Measurements from ENCODE around the gene SLC25A3.
"Not testable (repeated sequence)": the region's sequence is repeated elsewhere in the genome, so short reads cannot be mapped to it uniquely, and the experiment has no call there.

Gene SLC25A3

DNA sequence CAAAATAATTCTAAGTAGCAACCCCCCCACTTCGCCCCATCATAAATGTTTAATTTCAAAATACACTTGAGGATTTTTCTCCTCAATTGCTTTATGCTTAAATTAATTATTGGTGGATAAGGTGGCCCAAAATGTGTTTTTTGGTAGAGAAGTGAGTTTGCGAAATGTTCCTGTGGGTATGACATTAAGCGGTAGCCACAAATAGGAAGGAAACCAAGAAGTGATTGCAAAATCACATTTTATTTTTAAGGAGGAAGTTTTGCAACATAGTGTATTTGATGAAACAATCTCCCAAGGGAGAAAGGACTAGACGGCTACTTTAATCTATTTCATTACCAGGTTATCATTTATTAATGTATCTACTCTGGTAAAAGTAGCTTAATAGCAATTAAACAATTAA is 25.5 kb downstream of the SLC25A3 start:
- Mint-ChIP-seq H3K9me3 (peaks cover 5% of the 10 kb centered on the region), H3K27ac (no peak overlapping the region), H3K36me3 (ENCODE audit: low read depth) (peaks cover 8% of the 10 kb centered on the region), H3K4me1 (no peaks in the 10 kb centered on the region), H3K4me3 (no peak overlapping the region), H3K27me3 (ENCODE audit: low read depth) (no peaks in the 10 kb centered on the region)
- no peak for TF ChIP-seq CTCF (IDR thresholded peaks at IDR 0.05; ENCODE audit: unreplicated experiment in 3 of 3)

DNA sequence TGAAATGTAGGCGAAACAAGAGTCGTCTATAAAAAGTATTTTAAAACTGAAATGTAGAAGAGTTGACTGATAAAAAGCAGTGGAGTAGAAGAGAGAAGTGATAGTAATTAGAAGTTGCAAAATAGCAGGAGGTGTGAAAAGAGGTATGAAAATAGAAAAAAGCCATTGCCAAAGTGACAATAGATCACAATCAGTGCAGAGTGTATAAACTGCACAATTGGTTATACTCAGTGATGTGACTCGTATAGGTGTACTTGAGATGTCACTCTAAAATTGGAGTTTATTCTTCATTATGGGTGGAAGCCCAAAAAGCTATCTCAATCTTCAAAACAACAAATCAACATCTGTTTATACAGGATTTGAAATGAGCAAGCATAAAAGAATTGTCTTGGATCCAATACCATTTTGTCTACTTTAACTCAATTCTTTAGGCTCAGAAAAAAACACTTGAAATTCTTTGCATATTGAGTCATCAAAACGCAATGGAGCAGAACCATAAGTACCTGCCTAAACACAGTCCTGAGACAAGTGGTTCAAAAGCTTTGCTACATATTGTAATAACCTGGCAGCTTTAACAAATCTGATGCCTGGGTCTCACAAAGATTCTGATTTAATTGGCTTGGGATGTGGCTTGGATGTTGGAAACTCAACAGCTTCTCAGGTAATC is 42.3 kb downstream of the SLC25A3 start:
- Mint-ChIP-seq H3K36me3 (ENCODE audit: low read depth) (peaks cover 9% of the 10 kb centered on the region), H3K4me3 (no peak overlapping the region), H3K27ac (peak overlapping the region in 1 of 3 experiments; percentile 37), H3K4me1 (no peaks in the 10 kb centered on the region), H3K9me3 (no peaks in the 10 kb centered on the region), H3K27me3 (ENCODE audit: low read depth) (no peaks in the 10 kb centered on the region)
- TF ChIP-seq CTCF (IDR thresholded peaks at IDR 0.05; ENCODE audit: unreplicated experiment in 3 of 3) = no peak

- Mint-ChIP-seq H3K4me3 (no peak overlapping the region), H3K4me1 (no peaks in the 10 kb centered on the region), H3K36me3 (ENCODE audit: low read depth) (peaks cover 9% of the 10 kb centered on the region), H3K9me3 (no peaks in the 10 kb centered on the region), H3K27ac (no peak overlapping the region), H3K27me3 (ENCODE audit: low read depth) (no peaks in the 10 kb centered on the region)
- no peak for TF ChIP-seq CTCF (IDR thresholded peaks at IDR 0.05; ENCODE audit: unreplicated experiment in 3 of 3)
Measured at GRCh38 chr12:98637068-98637467, 43.6 kb downstream of the SLC25A3 start.

- Mint-ChIP-seq H3K27ac (no peak overlapping the region), H3K4me1 (no peaks in the 10 kb centered on the region), H3K4me3 (no peak overlapping the region), H3K9me3 (no peaks in the 10 kb centered on the region), H3K36me3 (ENCODE audit: low read depth) (peaks cover 5% of the 10 kb centered on the region), H3K27me3 (ENCODE audit: low read depth) (no peaks in the 10 kb centered on the region)
- TF ChIP-seq CTCF (IDR thresholded peaks at IDR 0.05; ENCODE audit: unreplicated experiment in 3 of 3) = no peak
Measured at GRCh38 chr12:98638009-98638408, 44.5 kb downstream of the SLC25A3 start.

GRCh38 chr12:98639491-98639890 is 46.0 kb downstream of the SLC25A3 start:
- Mint-ChIP-seq H3K27me3 (ENCODE audit: low read depth) (no peaks in the 10 kb centered on the region), H3K4me3 (no peak overlapping the region), H3K27ac (no peak overlapping the region), H3K4me1 (peaks cover 5% of the 10 kb centered on the region), H3K36me3 (ENCODE audit: low read depth) (peaks cover 3% of the 10 kb centered on the region), H3K9me3 (no peaks in the 10 kb centered on the region)
- TF ChIP-seq CTCF (IDR thresholded peaks at IDR 0.05; ENCODE audit: unreplicated experiment in 3 of 3) = no peak

DNA sequence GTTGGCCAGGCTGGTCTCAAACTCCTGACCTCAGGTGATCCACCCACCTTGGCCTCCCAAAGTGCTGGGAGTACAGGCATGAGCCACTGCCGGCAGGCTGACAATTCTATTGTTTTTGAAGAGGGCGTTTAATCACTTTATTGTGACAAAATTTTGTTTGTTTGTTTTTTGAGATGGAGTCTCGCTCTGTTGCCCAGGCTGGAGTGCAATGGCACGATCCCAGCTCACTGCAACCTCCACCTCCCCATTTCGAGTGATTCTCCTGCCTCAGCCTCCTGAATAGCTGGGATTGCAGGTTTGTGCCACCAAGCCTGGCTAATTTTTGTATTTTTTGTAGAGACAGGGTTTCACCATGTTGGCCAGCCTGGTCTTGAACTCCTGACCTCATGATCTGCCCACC is 49.3 kb downstream of the SLC25A3 start:
- H3K4me1 Mint-ChIP-seq = peaks cover 13% of the 10 kb centered on the region
- not testable (repeated sequence) for H3K36me3 Mint-ChIP-seq (ENCODE audit: low read depth); H3K9me3 Mint-ChIP-seq

More for the DNA sequence above, 49.3 kb downstream of the SLC25A3 start:
- not testable (repeated sequence) for H3K27ac Mint-ChIP-seq; H3K27me3 Mint-ChIP-seq (ENCODE audit: low read depth)
- H3K4me3 Mint-ChIP-seq = peak overlapping the region; percentile 74 to 100 (median 99)
